ENCODE results near the gene C3AR1.
"Not testable (repeated sequence)": the region's sequence is repeated elsewhere in the genome, so short reads cannot be mapped to it uniquely, and the experiment has no call there.

The C3AR1 gene

GRCh38 chr12:8065991-8066594 is at the start of gene C3AR1:
TSS of gene C3AR1 (minus strand) at chr12:8066359. CDS start at chr12:8060185, 6,174 bp downstream.
- DNase-seq = peak; percentile 57

GRCh38 chr12:8113117-8113516 is 47.0 kb upstream of the C3AR1 start:
- DNase-seq = not testable (repeated sequence)

GRCh38 chr12:8108808-8109398 is 42.7 kb upstream of the C3AR1 start:
- DNase-seq = peak; percentile 72

- DNase-seq = no peak
These were observed 33.1 kb upstream of the C3AR1 start for GRCh38 chr12:8099235-8099634.

- no peak for DNase-seq
These were observed 30.2 kb upstream of the C3AR1 start for GRCh38 chr12:8096281-8096915.

GRCh38 chr12:8093291-8093690 is 27.1 kb upstream of the C3AR1 start:
- DNase-seq = no peak

- DNase-seq = no peak
These were observed 23.6 kb upstream of the C3AR1 start for GRCh38 chr12:8089716-8090115.

GRCh38 chr12:8089277-8089676 is 23.1 kb upstream of the C3AR1 start:
- DNase-seq = not testable (repeated sequence)

GRCh38 chr12:8088574-8088973 is 22.4 kb upstream of the C3AR1 start:
- peak; percentile 50 for DNase-seq

GRCh38 chr12:8087666-8088065 is 21.5 kb upstream of the C3AR1 start:
- no peak for DNase-seq

- DNase-seq = not testable (repeated sequence)
These were observed 18.2 kb upstream of the C3AR1 start for GRCh38 chr12:8084351-8084750.

- no peak for DNase-seq
These were observed 16.6 kb upstream of the C3AR1 start for GRCh38 chr12:8082808-8083100.

- DNase-seq = peak; percentile 37
These were observed 15.2 kb upstream of the C3AR1 start for GRCh38 chr12:8081251-8081920.

GRCh38 chr12:8080120-8080519 is 14.0 kb upstream of the C3AR1 start:
- DNase-seq = no peak

- DNase-seq = no peak
These were observed 12.8 kb upstream of the C3AR1 start for GRCh38 chr12:8078916-8079315.

- peak; percentile 77 for DNase-seq
These were observed 12.2 kb upstream of the C3AR1 start for GRCh38 chr12:8078398-8078797.

- no peak for DNase-seq
These were observed 11.0 kb upstream of the C3AR1 start for GRCh38 chr12:8077207-8077606.

GRCh38 chr12:8076366-8076765 is 10.2 kb upstream of the C3AR1 start:
- no peak for DNase-seq

GRCh38 chr12:8075935-8076334 is 9.8 kb upstream of the C3AR1 start:
- DNase-seq = no peak

GRCh38 chr12:8071820-8072219 is 5.7 kb upstream of the C3AR1 start:
- DNase-seq = not testable (repeated sequence)

- no peak for DNase-seq
These were observed 3.4 kb upstream of the C3AR1 start for GRCh38 chr12:8069582-8069981.

- no peak for DNase-seq
These were observed 2.0 kb downstream of the C3AR1 start for GRCh38 chr12:8064131-8064530.

GRCh38 chr12:8058506-8058905 is 7.7 kb downstream of the C3AR1 start:
- no peak for DNase-seq

GRCh38 chr12:8057839-8058238 is 8.3 kb downstream of the C3AR1 start:
- DNase-seq = peak; percentile 46
